K562 (cell line): ENCODE results near the gene PPP1R13L. TPM values are rescaled to one million over a fixed set of nuclear protein-coding genes. Genes with fewer than 3 reads are reported as not detected.

Experiments
- ATF1 ChIP-seq, 2 experiments: fragments of 450-650 bp in 1 of 2; IDR thresholded peaks; 2 replicates each; pipeline ENCODE4 v1.6.1; 2016; ENCODE audit warnings: missing compliant biosample characterization in 1 of 2, missing genetic modification characterization in 1 of 2
- CBX3 ChIP-seq, 2 experiments: IDR thresholded peaks; 1 replicate in 1 of 2; 2 replicates in 1 of 2; pipeline ENCODE4 v1.6.1; 2012; ENCODE audit warnings: inconsistent platforms in 2 of 2, low read length in 2 of 2, borderline replicate concordance in 1 of 2, control low read depth in 1 of 2
- EP400 ChIP-seq: fragments of 450-650 bp; IDR thresholded peaks from 2 replicates; pipeline ENCODE4 v1.6.1; 2017; ENCODE audit warnings: antibody characterized with exemption, mild to moderate bottlenecking, moderate library complexity
- KHSRP ChIP-seq: fragments of 450-650 bp; IDR thresholded peaks from 2 replicates; pipeline ENCODE4 v1.6.1; 2017
- TAL1 ChIP-seq: fragments of 450-650 bp; IDR thresholded peaks from 2 replicates; pipeline ENCODE4 v1.6.1; 2016; ENCODE audit warnings: mild to moderate bottlenecking
- ZNF224 ChIP-seq: sonication (generic); formaldehyde crosslinking; IDR thresholded peaks from 2 replicates; pipeline ENCODE4 v1.8.0; 2022; ENCODE audit warnings: mild to moderate bottlenecking, missing genetic modification reagents
- ZNF507 ChIP-seq: conservative IDR thresholded peaks from 2 replicates; pipeline ENCODE4 v1.6.1; 2017; ENCODE audit warnings: missing genetic modification characterization, missing compliant biosample characterization
- ZNF696 ChIP-seq: fragments of 250-450 bp; sonication (Bioruptor Pico); conservative IDR thresholded peaks from 2 replicates; pipeline ENCODE4 v1.4.0; 2020; ENCODE audit warnings: mild to moderate bottlenecking, moderate library complexity
- polyA plus RNA-seq, 8 experiments: library from polyadenylated mRNA; depleted of rRNA in 4 of 8; stranded (reverse) in 5 of 8; unstranded in 3 of 8; fragments of >200 nt; fragmentation: Nextera tagmentation in 2 of 8; fragmentation: Illumina TruSeq in 1 of 8; extraction: Ambion mirVana in 2 of 8; extraction: Trizol in 1 of 8; gene quantifications; 2 replicates each; pipeline versions ENCODE4 v1.2.1 to v1.2.3, GENCODE V29; 2011 to 2014; ENCODE audit warnings: inconsistent platforms in 1 of 8, missing spikeins in 1 of 8
- total RNA-seq, 7 experiments: library from RNA; depleted of rRNA in 6 of 7; stranded (reverse); fragments of >200 nt in 6 of 7; fragmentation: Illumina TruSeq in 2 of 7; extraction: Trizol in 2 of 7; gene quantifications; 2 replicates each; pipeline versions ENCODE4 v1.2.1 to v1.2.3, GENCODE V29; 2011 to 2021; ENCODE audit warnings: low replicate concordance in 1 of 7
- TF ChIP-seq, protein P1 (sequence below): fragments of 250-450 bp; sonication (Bioruptor Pico); IDR thresholded peaks from 2 replicates; pipeline ENCODE4 v1.4.0; 2020; ENCODE audit warnings: mild to moderate bottlenecking, moderate library complexity, borderline replicate concordance
- TF ChIP-seq, protein P2 (sequence below): sonication (generic); formaldehyde crosslinking; IDR thresholded peaks from 2 replicates; pipeline ENCODE4 v1.8.0; 2022; ENCODE audit warnings: missing genetic modification reagents, mild to moderate bottlenecking, borderline replicate concordance
- TF ChIP-seq, protein P3 (sequence below), 2 experiments: fragments of 450-650 bp; formaldehyde crosslinking in 1 of 2; IDR thresholded peaks; 2 replicates each; pipeline versions ENCODE4 v1.4.0 to v1.6.1; 2014 to 2020; ENCODE audit warnings: mild to moderate bottlenecking in 2 of 2, borderline replicate concordance in 1 of 2, low read depth in 1 of 2
- TF ChIP-seq, protein P4 (sequence below): sonication (generic); formaldehyde crosslinking; IDR thresholded peaks from 2 replicates; pipeline ENCODE4 v1.5.0; 2020; ENCODE audit warnings: missing genetic modification reagents

Gene PPP1R13L
- total and polyA plus RNA-seq, 9 of the 15 experiments (the other 6 are each of a cell fraction or from before 2014, with no cell fraction given): 0.32 to 6.7 (median 2.0) TPM

DNA sequence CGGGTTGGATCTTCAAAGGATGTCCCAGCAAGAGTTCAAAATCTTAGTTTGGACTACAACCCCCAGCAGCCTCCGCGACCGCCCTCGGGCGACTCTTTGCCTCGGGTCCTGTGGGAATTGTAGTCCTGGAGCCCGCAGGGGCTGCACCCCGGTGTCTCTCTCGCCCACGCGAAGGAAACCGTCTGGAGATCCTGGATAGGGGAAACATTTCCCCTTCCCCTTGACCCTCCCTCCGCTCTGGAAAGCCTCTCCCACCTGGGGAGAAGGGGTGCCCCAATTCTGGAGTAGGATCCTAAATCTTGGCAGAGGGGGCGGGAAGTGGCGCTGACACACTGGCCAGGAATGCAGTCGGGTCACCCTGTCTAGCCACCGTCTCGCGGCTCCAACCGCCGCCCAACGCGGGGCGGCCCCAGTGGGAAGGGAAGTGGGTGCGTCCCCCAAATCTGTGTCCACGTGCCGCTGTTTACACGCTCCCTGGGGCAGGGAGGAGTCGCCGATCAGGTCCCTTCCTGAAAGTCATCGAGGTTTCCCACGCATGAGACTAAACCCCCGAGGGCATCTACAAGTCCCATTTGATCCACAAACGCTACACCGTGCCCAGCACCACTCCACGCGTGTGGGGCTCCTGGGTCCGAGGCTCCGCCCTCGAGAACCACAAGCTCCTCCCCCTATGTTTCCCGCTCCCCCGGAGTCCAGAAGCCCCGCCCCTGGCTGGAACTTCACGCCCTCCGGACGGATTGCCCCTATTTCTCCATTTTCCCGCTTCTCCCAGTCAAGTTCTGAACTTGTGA, 761 bp upstream of the PPP1R13L start (continued):
- TF ChIP-seq, protein P1, sequence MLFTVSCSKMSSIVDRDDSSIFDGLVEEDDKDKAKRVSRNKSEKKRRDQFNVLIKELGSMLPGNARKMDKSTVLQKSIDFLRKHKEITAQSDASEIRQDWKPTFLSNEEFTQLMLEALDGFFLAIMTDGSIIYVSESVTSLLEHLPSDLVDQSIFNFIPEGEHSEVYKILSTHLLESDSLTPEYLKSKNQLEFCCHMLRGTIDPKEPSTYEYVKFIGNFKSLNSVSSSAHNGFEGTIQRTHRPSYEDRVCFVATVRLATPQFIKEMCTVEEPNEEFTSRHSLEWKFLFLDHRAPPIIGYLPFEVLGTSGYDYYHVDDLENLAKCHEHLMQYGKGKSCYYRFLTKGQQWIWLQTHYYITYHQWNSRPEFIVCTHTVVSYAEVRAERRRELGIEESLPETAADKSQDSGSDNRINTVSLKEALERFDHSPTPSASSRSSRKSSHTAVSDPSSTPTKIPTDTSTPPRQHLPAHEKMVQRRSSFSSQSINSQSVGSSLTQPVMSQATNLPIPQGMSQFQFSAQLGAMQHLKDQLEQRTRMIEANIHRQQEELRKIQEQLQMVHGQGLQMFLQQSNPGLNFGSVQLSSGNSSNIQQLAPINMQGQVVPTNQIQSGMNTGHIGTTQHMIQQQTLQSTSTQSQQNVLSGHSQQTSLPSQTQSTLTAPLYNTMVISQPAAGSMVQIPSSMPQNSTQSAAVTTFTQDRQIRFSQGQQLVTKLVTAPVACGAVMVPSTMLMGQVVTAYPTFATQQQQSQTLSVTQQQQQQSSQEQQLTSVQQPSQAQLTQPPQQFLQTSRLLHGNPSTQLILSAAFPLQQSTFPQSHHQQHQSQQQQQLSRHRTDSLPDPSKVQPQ: no peak
- TF ChIP-seq CBX3 (IDR thresholded peaks at IDR 0.05; ENCODE audit: borderline replicate concordance in 1 of 2, low read length in 2 of 2): no peak; a peak in 1 of 3 replicates
- TF ChIP-seq EP400: no peak
- TF ChIP-seq ZNF507 (tag): no peak
- no peak for TF ChIP-seq ZNF224
- TF ChIP-seq ZNF696 (CRISPR knock-in tag): no peak
- no peak for TF ChIP-seq KHSRP
- TF ChIP-seq, protein P2, sequence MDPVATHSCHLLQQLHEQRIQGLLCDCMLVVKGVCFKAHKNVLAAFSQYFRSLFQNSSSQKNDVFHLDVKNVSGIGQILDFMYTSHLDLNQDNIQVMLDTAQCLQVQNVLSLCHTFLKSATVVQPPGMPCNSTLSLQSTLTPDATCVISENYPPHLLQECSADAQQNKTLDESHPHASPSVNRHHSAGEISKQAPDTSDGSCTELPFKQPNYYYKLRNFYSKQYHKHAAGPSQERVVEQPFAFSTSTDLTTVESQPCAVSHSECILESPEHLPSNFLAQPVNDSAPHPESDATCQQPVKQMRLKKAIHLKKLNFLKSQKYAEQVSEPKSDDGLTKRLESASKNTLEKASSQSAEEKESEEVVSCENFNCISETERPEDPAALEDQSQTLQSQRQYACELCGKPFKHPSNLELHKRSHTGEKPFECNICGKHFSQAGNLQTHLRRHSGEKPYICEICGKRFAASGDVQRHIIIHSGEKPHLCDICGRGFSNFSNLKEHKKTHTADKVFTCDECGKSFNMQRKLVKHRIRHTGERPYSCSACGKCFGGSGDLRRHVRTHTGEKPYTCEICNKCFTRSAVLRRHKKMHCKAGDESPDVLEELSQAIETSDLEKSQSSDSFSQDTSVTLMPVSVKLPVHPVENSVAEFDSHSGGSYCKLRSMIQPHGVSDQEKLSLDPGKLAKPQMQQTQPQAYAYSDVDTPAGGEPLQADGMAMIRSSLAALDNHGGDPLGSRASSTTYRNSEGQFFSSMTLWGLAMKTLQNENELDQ (CRISPR knock-in tag): no peak
- TF ChIP-seq, protein P3, sequence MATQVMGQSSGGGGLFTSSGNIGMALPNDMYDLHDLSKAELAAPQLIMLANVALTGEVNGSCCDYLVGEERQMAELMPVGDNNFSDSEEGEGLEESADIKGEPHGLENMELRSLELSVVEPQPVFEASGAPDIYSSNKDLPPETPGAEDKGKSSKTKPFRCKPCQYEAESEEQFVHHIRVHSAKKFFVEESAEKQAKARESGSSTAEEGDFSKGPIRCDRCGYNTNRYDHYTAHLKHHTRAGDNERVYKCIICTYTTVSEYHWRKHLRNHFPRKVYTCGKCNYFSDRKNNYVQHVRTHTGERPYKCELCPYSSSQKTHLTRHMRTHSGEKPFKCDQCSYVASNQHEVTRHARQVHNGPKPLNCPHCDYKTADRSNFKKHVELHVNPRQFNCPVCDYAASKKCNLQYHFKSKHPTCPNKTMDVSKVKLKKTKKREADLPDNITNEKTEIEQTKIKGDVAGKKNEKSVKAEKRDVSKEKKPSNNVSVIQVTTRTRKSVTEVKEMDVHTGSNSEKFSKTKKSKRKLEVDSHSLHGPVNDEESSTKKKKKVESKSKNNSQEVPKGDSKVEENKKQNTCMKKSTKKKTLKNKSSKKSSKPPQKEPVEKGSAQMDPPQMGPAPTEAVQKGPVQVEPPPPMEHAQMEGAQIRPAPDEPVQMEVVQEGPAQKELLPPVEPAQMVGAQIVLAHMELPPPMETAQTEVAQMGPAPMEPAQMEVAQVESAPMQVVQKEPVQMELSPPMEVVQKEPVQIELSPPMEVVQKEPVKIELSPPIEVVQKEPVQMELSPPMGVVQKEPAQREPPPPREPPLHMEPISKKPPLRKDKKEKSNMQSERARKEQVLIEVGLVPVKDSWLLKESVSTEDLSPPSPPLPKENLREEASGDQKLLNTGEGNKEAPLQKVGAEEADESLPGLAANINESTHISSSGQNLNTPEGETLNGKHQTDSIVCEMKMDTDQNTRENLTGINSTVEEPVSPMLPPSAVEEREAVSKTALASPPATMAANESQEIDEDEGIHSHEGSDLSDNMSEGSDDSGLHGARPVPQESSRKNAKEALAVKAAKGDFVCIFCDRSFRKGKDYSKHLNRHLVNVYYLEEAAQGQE (IDR thresholded peaks at IDR 0.05; ENCODE audit: borderline replicate concordance): no peak
- TF ChIP-seq, protein P3 (CRISPR knock-in tag; IDR thresholded peaks at IDR 0.05; ENCODE audit: low read depth): peak; percentile 27; the same call in 1 of the 2 replicates
- TF ChIP-seq TAL1: no peak
- TF ChIP-seq, protein P4, sequence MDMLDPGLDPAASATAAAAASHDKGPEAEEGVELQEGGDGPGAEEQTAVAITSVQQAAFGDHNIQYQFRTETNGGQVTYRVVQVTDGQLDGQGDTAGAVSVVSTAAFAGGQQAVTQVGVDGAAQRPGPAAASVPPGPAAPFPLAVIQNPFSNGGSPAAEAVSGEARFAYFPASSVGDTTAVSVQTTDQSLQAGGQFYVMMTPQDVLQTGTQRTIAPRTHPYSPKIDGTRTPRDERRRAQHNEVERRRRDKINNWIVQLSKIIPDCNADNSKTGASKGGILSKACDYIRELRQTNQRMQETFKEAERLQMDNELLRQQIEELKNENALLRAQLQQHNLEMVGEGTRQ (CRISPR knock-in tag): peak; percentile 53; the same call in 1 of the 2 replicates
- no peak for TF ChIP-seq ATF1 (CRISPR knock-in tag; IDR thresholded peaks at IDR 0.05)
- peak; percentile 47; the same call in 1 of the 2 replicates for TF ChIP-seq ATF1 (tag; IDR thresholded peaks at IDR 0.05)
